Skeletal muscle tissue (tissue), 4 donors: Measurements from ENCODE around the gene PLEKHG2. TPM values are rescaled to one million over a fixed set of nuclear protein-coding genes. Genes with fewer than 3 reads are reported as not detected.

Experiments
- H3K27ac ChIP-seq: one replicate; pipeline ENCODE4 v1.7.0; 2013; ENCODE audit warnings: mild to moderate bottlenecking, low read depth, low read length, inconsistent platforms
- H3K27me3 ChIP-seq, 3 donors: one replicate each; pipeline ENCODE4 v1.7.0; 2013; ENCODE audit warnings: low read length in 3 of 3; ENCODE audit not compliant: control insufficient read depth in 3 of 3, insufficient read depth in 3 of 3
- H3K36me3 ChIP-seq, 3 donors: one replicate each; pipeline ENCODE4 v1.7.0; 2013; ENCODE audit warnings: low read length in 3 of 3; ENCODE audit not compliant: control insufficient read depth in 3 of 3, insufficient read depth in 3 of 3
- H3K4me1 ChIP-seq, 3 donors: one replicate each; pipeline ENCODE4 v1.7.0; 2013; ENCODE audit warnings: low read length in 3 of 3, mild to moderate bottlenecking in 3 of 3; ENCODE audit not compliant: control insufficient read depth in 3 of 3, insufficient read depth in 3 of 3
- H3K4me3 ChIP-seq, 3 donors: one replicate each; pipeline ENCODE4 v1.7.0; 2013; ENCODE audit warnings: low read length in 3 of 3
- H3K9ac ChIP-seq, 3 donors: one replicate each; pipeline ENCODE4 v1.7.0; 2013; ENCODE audit warnings: low read length in 3 of 3, mild to moderate bottlenecking in 3 of 3, moderate library complexity in 2 of 3, low read depth in 1 of 3
- H3K9me3 ChIP-seq, 3 donors: one replicate each; pipeline ENCODE4 v1.7.0; 2013; ENCODE audit warnings: low read length in 3 of 3; ENCODE audit not compliant: control insufficient read depth in 3 of 3
- total RNA-seq: library from RNA; depleted of rRNA; stranded (reverse); fragments of >200 nt; gene quantifications from one replicate; pipeline ENCODE4 v1.2.3, GENCODE V29; 2014
- donor health status: Osteomylitis.

Gene PLEKHG2
- 15.7 TPM for total RNA-seq

GRCh38 chr19:39412100-39412866 is at the start of gene PLEKHG2:
TSS of gene PLEKHG2 (plus strand) at chr19:39412669. CDS start at chr19:39414087, 1,418 bp downstream.
- Histone ChIP-seq H3K27me3 (no peaks in the 10 kb centered on the region), H3K36me3 (peaks cover 11 to 13% (median 13%) of the 10 kb centered on the region in 3 donors), H3K4me3 (peak within 1 kb of the TSS; percentile 81 to 92 (median 87)), H3K4me1 (peaks cover 30 to 64% (median 62%) of the 10 kb centered on the region in 3 donors), H3K9ac (peak within 1 kb of the TSS; percentile 76 to 99 (median 94)), H3K27ac (peak within 1 kb of the TSS; percentile 99), H3K9me3 (no peaks in the 10 kb centered on the region)

- peak overlapping the region; percentile 79 for H3K27ac ChIP-seq
- H3K9me3 ChIP-seq: no peaks in the 10 kb centered on the region
- no peaks in the 10 kb centered on the region for H3K27me3 ChIP-seq
- H3K36me3 ChIP-seq: peaks cover 24 to 36% (median 35%) of the 10 kb centered on the region in 3 donors
- H3K4me3 ChIP-seq: peak overlapping the region in 2 of 3 donors; percentile 14 to 42
- H3K4me1 ChIP-seq: peaks cover 32 to 39% (median 33%) of the 10 kb centered on the region in 3 donors
- H3K9ac ChIP-seq: peak overlapping the region in 2 of 3 donors; percentile 37 to 68
Observed at GRCh38 chr19:39362682-39363657, 49.5 kb upstream of the PLEKHG2 start.

- H3K27ac ChIP-seq: peak overlapping the region; percentile 79
- peaks cover 32 to 39% (median 33%) of the 10 kb centered on the region in 3 donors for H3K4me1 ChIP-seq
- H3K36me3 ChIP-seq: peaks cover 16 to 32% (median 31%) of the 10 kb centered on the region in 3 donors
- H3K27me3 ChIP-seq: no peaks in the 10 kb centered on the region
- H3K4me3 ChIP-seq: no peak overlapping the region
- no peaks in the 10 kb centered on the region for H3K9me3 ChIP-seq
- peak overlapping the region; percentile 40 to 63 (median 58) for H3K9ac ChIP-seq
Observed at GRCh38 chr19:39363901-39364457, 48.5 kb upstream of the PLEKHG2 start.

GRCh38 chr19:39365531-39365930 is 46.9 kb upstream of the PLEKHG2 start:
- peaks cover 22 to 36% (median 30%) of the 10 kb centered on the region in 3 donors for H3K36me3 ChIP-seq
- H3K9ac ChIP-seq: no peak overlapping the region
- no peak overlapping the region for H3K27ac ChIP-seq
- no peaks in the 10 kb centered on the region for H3K9me3 ChIP-seq
- peaks cover 32 to 39% (median 33%) of the 10 kb centered on the region in 3 donors for H3K4me1 ChIP-seq
- no peak overlapping the region for H3K4me3 ChIP-seq
- H3K27me3 ChIP-seq: no peaks in the 10 kb centered on the region

GRCh38 chr19:39369200-39369599 is 43.3 kb upstream of the PLEKHG2 start:
- peaks cover 25 to 35% (median 34%) of the 10 kb centered on the region in 3 donors for H3K36me3 ChIP-seq
- H3K27me3 ChIP-seq: no peaks in the 10 kb centered on the region
- H3K9me3 ChIP-seq: no peaks in the 10 kb centered on the region
- H3K4me3 ChIP-seq: no peak overlapping the region
- H3K9ac ChIP-seq: no peak overlapping the region
- H3K27ac ChIP-seq: no peak overlapping the region
- peaks cover 28 to 33% (median 28%) of the 10 kb centered on the region in 3 donors for H3K4me1 ChIP-seq

GRCh38 chr19:39370735-39371134 is 41.7 kb upstream of the PLEKHG2 start:
- H3K4me1 ChIP-seq: peaks cover 19 to 22% (median 21%) of the 10 kb centered on the region in 3 donors
- peaks cover 32 to 42% (median 42%) of the 10 kb centered on the region in 3 donors for H3K36me3 ChIP-seq
- H3K4me3 ChIP-seq: no peak overlapping the region
- no peaks in the 10 kb centered on the region for H3K9me3 ChIP-seq
- no peak overlapping the region for H3K27ac ChIP-seq
- no peaks in the 10 kb centered on the region for H3K27me3 ChIP-seq
- no peak overlapping the region for H3K9ac ChIP-seq

- peaks cover 47 to 54% (median 52%) of the 10 kb centered on the region in 3 donors for H3K36me3 ChIP-seq
- peaks cover 18% of the 10 kb centered on the region in 3 donors for H3K4me1 ChIP-seq
- H3K4me3 ChIP-seq: peak overlapping the region in 1 of 3 donors; percentile 55
- peak overlapping the region; percentile 63 to 80 (median 75) for H3K9ac ChIP-seq
- H3K27me3 ChIP-seq: no peaks in the 10 kb centered on the region
- no peaks in the 10 kb centered on the region for H3K9me3 ChIP-seq
- H3K27ac ChIP-seq: peak overlapping the region; percentile 88
Observed at GRCh38 chr19:39372047-39372802, 40.2 kb upstream of the PLEKHG2 start.

GRCh38 chr19:39372941-39373340 is 39.5 kb upstream of the PLEKHG2 start:
- Histone ChIP-seq H3K9me3 (no peaks in the 10 kb centered on the region), H3K27me3 (no peaks in the 10 kb centered on the region), H3K4me3 (peak overlapping the region in 1 of 3 donors; percentile 55), H3K9ac (peak overlapping the region; percentile 63 to 80 (median 75)), H3K27ac (peak overlapping the region; percentile 88), H3K4me1 (peaks cover 18 to 22% (median 20%) of the 10 kb centered on the region in 3 donors), H3K36me3 (peaks cover 54 to 61% (median 59%) of the 10 kb centered on the region in 3 donors)

- Histone ChIP-seq H3K36me3 (peaks cover 62 to 68% (median 64%) of the 10 kb centered on the region in 3 donors), H3K4me1 (peaks cover 18 to 32% (median 22%) of the 10 kb centered on the region in 3 donors), H3K9me3 (no peaks in the 10 kb centered on the region), H3K9ac (no peak overlapping the region), H3K27ac (no peak overlapping the region), H3K27me3 (no peaks in the 10 kb centered on the region), H3K4me3 (no peak overlapping the region)
Observed at GRCh38 chr19:39375929-39376328, 36.5 kb upstream of the PLEKHG2 start.
